HepG2 (cell line): Measurements from ENCODE around the gene P2RX6. TPM values are rescaled to one million over a fixed set of nuclear protein-coding genes. Genes with fewer than 3 reads are reported as not detected.

Experiments
- CCAR2 ChIP-seq: fragments of 200-400 bp; formaldehyde crosslinking; optimal IDR thresholded peaks from 2 replicates; pipeline ENCODE3; 2018; ENCODE audit warnings: low read depth, mild to moderate bottlenecking, low read length, moderate library complexity
- FIP1L1 ChIP-seq: fragments of 200-400 bp; formaldehyde crosslinking; IDR thresholded peaks from 2 replicates; pipeline ENCODE4 v1.6.1; 2018; ENCODE audit warnings: low read depth, mild to moderate bottlenecking, low read length, moderate library complexity, borderline replicate concordance; ENCODE audit not compliant: insufficient read depth
- FOXP1 ChIP-seq, 2 experiments: fragments of 450-650 bp in 1 of 2; IDR thresholded peaks; 2 replicates each; pipeline ENCODE4 v1.6.1; 2017 to 2018; ENCODE audit warnings: antibody characterized with exemption in 1 of 2
- GFI1 ChIP-seq: sonication (generic); formaldehyde crosslinking; IDR thresholded peaks from 2 replicates; pipeline ENCODE4 v1.5.0; 2020; ENCODE audit warnings: missing genetic modification reagents, mild to moderate bottlenecking, borderline replicate concordance
- ISL2 ChIP-seq: sonication (generic); formaldehyde crosslinking; IDR thresholded peaks from 2 replicates; pipeline ENCODE4 v1.5.0; 2020; ENCODE audit warnings: missing genetic modification reagents
- MAFG ChIP-seq: sonication (generic); formaldehyde crosslinking; IDR thresholded peaks from 2 replicates; pipeline ENCODE4 v1.5.1; 2020; ENCODE audit warnings: mild to moderate bottlenecking, missing genetic modification reagents
- NFE2 ChIP-seq: sonication (generic); formaldehyde crosslinking; IDR thresholded peaks from 2 replicates; pipeline ENCODE4 v1.4.0; 2020; ENCODE audit warnings: missing genetic modification reagents
- NFYB ChIP-seq: sonication (generic); formaldehyde crosslinking; IDR thresholded peaks from 2 replicates; pipeline ENCODE4 v1.4.0; 2020; ENCODE audit warnings: missing genetic modification reagents
- NR1H2 ChIP-seq: sonication (generic); formaldehyde crosslinking; IDR thresholded peaks from 2 replicates; pipeline ENCODE4 v1.8.1; 2022; ENCODE audit warnings: low read depth, missing genetic modification reagents, borderline replicate concordance
- SNAPC2 ChIP-seq: sonication (generic); formaldehyde crosslinking; IDR thresholded peaks from 2 replicates; pipeline ENCODE4 v1.8.1; 2022; ENCODE audit warnings: mild to moderate bottlenecking, missing genetic modification reagents
- STAT5B ChIP-seq: sonication (generic); formaldehyde crosslinking; IDR thresholded peaks from 2 replicates; pipeline ENCODE4 v1.4.0; 2020; ENCODE audit warnings: missing genetic modification reagents
- ZNF230 ChIP-seq: sonication (generic); formaldehyde crosslinking; IDR thresholded peaks from 2 replicates; pipeline ENCODE4 v1.4.0; 2020; ENCODE audit warnings: mild to moderate bottlenecking, missing genetic modification reagents
- ZNF235 ChIP-seq: sonication (generic); formaldehyde crosslinking; IDR thresholded peaks from 2 replicates; pipeline ENCODE4 v1.8.1; 2023; ENCODE audit warnings: mild to moderate bottlenecking, missing genetic modification reagents, borderline replicate concordance
- ZNF33A ChIP-seq: sonication (generic); formaldehyde crosslinking; IDR thresholded peaks from 2 replicates; pipeline ENCODE4 v1.5.1; 2020; ENCODE audit warnings: missing genetic modification reagents, mild to moderate bottlenecking, moderate library complexity, borderline replicate concordance
- ZNF589 ChIP-seq: sonication (generic); formaldehyde crosslinking; conservative IDR thresholded peaks from 2 replicates; pipeline ENCODE4 v1.8.0; 2022; ENCODE audit warnings: mild to moderate bottlenecking, moderate library complexity, missing genetic modification reagents
- ZNF713 ChIP-seq: sonication (generic); formaldehyde crosslinking; IDR thresholded peaks from 2 replicates; pipeline ENCODE4 v1.4.0; 2020; ENCODE audit warnings: mild to moderate bottlenecking, missing genetic modification reagents
- ZNF792 ChIP-seq: IDR thresholded peaks from 2 replicates; pipeline ENCODE4 v1.6.1; 2016
- polyA plus RNA-seq, 8 experiments: library from polyadenylated mRNA; depleted of rRNA in 3 of 8; stranded (reverse) in 7 of 8; unstranded in 1 of 8; fragments of >200 nt; fragmentation: Illumina TruSeq in 4 of 8; extraction: Trizol in 4 of 8; gene quantifications; 2 replicates each; pipeline versions ENCODE4 v1.2.1 to v1.2.3, GENCODE V29; 2011 to 2016; ENCODE audit warnings: low read depth in 4 of 8, missing spikeins in 1 of 8, mixed read lengths in 1 of 8; ENCODE audit not compliant: insufficient read depth in 1 of 8
- total RNA-seq, 5 experiments: library from RNA; depleted of rRNA; stranded (reverse); fragments of >200 nt; fragmentation: Illumina TruSeq; extraction: Trizol; gene quantifications; 2 replicates each; pipeline ENCODE4 v1.2.3, GENCODE V29; 2016; ENCODE audit warnings: low read depth in 1 of 5
- TF ChIP-seq, protein P1 (sequence below): sonication (generic); formaldehyde crosslinking; IDR thresholded peaks from 2 replicates; pipeline ENCODE4 v1.4.0; 2020; ENCODE audit warnings: missing genetic modification reagents
- TF ChIP-seq, protein P2 (sequence below): sonication (generic); formaldehyde crosslinking; IDR thresholded peaks from 2 replicates; pipeline ENCODE4 v1.5.0; 2020; ENCODE audit warnings: missing genetic modification reagents, mild to moderate bottlenecking, borderline replicate concordance
- TF ChIP-seq, protein P3 (sequence below): IDR thresholded peaks from 2 replicates; pipeline ENCODE4 v1.6.1; 2018; ENCODE audit warnings: missing genetic modification reagents, mild to moderate bottlenecking, missing compliant biosample characterization
- TF ChIP-seq, protein P4 (sequence below): sonication (generic); formaldehyde crosslinking; IDR thresholded peaks from 2 replicates; pipeline ENCODE4 v1.4.0; 2020; ENCODE audit warnings: mild to moderate bottlenecking, low read depth, missing genetic modification reagents

P2RX6 gene
- total and polyA plus RNA-seq, 2 of the 13 experiments (the other 11 are each of a cell fraction or from before 2014, with no cell fraction given), result 0.04 to 0.12 TPM

DNA sequence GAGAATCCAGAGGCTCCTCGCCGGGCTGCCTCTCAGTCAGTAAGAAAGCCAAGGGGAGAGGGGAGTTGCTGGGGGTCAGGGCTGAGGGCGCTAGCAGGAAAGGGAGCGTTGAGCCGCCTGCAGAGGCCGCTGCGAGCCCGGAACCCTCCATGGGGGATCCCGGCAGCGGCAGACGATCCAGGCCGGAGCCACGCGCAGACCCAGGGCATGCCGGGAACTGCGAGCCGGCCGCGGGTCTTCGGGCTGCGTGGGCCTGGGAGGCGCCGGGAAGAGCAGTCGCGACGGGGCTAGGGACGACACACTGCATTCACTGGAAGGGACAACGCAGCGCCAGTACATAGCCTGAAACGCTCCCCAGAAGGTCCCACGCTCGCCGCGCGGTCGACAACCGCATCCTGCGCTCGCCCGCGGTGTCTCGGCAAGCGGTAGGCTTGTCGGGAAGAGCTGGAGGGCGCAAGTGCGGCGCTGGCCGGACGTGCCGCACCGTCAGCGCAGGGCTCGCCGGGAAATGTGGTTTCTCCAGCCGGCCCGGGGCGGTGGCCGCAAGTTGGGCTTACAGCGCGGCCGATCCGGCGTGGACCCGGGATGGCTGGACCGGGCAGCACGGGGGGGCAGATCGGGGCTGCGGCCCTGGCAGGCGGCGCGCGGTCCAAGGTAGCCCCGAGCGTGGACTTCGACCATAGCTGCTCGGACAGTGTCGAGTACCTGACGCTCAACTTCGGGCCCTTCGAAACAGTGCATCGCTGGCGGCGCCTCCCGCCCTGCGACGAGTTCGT lies 33.0 kb upstream of the P2RX6 start, which contains the start of gene LZTR1 (continued):
- TF ChIP-seq, protein P1, sequence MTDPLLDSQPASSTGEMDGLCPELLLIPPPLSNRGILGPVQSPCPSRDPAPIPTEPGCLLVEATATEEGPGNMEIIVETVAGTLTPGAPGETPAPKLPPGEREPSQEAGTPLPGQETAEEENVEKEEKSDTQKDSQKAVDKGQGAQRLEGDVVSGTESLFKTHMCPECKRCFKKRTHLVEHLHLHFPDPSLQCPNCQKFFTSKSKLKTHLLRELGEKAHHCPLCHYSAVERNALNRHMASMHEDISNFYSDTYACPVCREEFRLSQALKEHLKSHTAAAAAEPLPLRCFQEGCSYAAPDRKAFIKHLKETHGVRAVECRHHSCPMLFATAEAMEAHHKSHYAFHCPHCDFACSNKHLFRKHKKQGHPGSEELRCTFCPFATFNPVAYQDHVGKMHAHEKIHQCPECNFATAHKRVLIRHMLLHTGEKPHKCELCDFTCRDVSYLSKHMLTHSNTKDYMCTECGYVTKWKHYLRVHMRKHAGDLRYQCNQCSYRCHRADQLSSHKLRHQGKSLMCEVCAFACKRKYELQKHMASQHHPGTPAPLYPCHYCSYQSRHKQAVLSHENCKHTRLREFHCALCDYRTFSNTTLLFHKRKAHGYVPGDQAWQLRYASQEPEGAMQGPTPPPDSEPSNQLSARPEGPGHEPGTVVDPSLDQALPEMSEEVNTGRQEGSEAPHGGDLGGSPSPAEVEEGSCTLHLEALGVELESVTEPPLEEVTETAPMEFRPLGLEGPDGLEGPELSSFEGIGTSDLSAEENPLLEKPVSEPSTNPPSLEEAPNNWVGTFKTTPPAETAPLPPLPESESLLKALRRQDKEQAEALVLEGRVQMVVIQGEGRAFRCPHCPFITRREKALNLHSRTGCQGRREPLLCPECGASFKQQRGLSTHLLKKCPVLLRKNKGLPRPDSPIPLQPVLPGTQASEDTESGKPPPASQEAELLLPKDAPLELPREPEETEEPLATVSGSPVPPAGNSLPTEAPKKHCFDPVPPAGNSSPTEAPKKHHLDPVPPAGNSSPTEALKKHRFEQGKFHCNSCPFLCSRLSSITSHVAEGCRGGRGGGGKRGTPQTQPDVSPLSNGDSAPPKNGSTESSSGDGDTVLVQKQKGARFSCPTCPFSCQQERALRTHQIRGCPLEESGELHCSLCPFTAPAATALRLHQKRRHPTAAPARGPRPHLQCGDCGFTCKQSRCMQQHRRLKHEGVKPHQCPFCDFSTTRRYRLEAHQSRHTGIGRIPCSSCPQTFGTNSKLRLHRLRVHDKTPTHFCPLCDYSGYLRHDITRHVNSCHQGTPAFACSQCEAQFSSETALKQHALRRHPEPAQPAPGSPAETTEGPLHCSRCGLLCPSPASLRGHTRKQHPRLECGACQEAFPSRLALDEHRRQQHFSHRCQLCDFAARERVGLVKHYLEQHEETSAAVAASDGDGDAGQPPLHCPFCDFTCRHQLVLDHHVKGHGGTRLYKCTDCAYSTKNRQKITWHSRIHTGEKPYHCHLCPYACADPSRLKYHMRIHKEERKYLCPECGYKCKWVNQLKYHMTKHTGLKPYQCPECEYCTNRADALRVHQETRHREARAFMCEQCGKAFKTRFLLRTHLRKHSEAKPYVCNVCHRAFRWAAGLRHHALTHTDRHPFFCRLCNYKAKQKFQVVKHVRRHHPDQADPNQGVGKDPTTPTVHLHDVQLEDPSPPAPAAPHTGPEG (CRISPR knock-in tag), result peak; percentile 86; the same call in 1 of the 2 replicates
- TF ChIP-seq NFE2 (CRISPR knock-in tag) (no peak), ZNF235 (CRISPR knock-in tag) (peak; percentile 98), NR1H2 (CRISPR knock-in tag) (no peak), MAFG (0 out of 2 replicates have a peak, but pooled peaks have one; percentile 35), STAT5B (CRISPR knock-in tag) (no peak), GFI1 (CRISPR knock-in tag) (peak; percentile 56; the same call in 1 of the 2 replicates), ZNF589 (no peak; the same call in 1 of the 2 replicates), FOXP1 (IDR thresholded peaks at IDR 0.05) (no peak), FOXP1 (CRISPR knock-in tag; IDR thresholded peaks at IDR 0.05) (0 out of 2 replicates have a peak, but pooled peaks have one; percentile 28), FIP1L1 (no peak; the same call in 1 of the 2 replicates), ZNF33A (CRISPR knock-in tag) (peak; percentile 91; the same call in 1 of the 2 replicates), CCAR2 (no peak), SNAPC2 (peak; percentile 97), NFYB (CRISPR knock-in tag) (peak; percentile 42), ZNF792 (CRISPR knock-in tag) (peak; percentile 30; the same call in 1 of the 2 replicates), ZNF230 (CRISPR knock-in tag) (peak; percentile 98), ISL2 (CRISPR knock-in tag) (peak; percentile 84), ZNF713 (no peak)
- TF ChIP-seq, protein P2, sequence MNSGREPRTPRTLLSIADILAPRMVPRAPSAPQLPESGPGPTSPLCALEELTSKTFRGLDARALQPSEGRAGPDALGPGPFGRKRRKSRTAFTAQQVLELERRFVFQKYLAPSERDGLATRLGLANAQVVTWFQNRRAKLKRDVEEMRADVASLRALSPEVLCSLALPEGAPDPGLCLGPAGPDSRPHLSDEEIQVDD (CRISPR knock-in tag), result peak; percentile 83; the same call in 1 of the 2 replicates
- TF ChIP-seq, protein P3, sequence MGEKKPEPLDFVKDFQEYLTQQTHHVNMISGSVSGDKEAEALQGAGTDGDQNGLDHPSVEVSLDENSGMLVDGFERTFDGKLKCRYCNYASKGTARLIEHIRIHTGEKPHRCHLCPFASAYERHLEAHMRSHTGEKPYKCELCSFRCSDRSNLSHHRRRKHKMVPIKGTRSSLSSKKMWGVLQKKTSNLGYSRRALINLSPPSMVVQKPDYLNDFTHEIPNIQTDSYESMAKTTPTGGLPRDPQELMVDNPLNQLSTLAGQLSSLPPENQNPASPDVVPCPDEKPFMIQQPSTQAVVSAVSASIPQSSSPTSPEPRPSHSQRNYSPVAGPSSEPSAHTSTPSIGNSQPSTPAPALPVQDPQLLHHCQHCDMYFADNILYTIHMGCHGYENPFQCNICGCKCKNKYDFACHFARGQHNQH (CRISPR knock-in tag), result peak; percentile 64
- TF ChIP-seq, protein P4, sequence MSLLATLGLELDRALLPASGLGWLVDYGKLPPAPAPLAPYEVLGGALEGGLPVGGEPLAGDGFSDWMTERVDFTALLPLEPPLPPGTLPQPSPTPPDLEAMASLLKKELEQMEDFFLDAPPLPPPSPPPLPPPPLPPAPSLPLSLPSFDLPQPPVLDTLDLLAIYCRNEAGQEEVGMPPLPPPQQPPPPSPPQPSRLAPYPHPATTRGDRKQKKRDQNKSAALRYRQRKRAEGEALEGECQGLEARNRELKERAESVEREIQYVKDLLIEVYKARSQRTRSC (CRISPR knock-in tag), result peak; percentile 14; the same call in 1 of the 2 replicates
